HG03432 (cell line): ENCODE results near the gene CYP2B6.
"Not testable (repeated sequence)": the region's sequence is repeated elsewhere in the genome, so short reads cannot be mapped to it uniquely, and the experiment has no call there.

Source experiments
- ATAC-seq: cut with Tn5 transposase; IDR thresholded peaks from one replicate; pipeline ENCODE4 v1.9.1; 2021; ENCODE audit warnings: mild to moderate bottlenecking, moderate library complexity; ENCODE audit not compliant: unreplicated experiment

CYP2B6 gene

DNA sequence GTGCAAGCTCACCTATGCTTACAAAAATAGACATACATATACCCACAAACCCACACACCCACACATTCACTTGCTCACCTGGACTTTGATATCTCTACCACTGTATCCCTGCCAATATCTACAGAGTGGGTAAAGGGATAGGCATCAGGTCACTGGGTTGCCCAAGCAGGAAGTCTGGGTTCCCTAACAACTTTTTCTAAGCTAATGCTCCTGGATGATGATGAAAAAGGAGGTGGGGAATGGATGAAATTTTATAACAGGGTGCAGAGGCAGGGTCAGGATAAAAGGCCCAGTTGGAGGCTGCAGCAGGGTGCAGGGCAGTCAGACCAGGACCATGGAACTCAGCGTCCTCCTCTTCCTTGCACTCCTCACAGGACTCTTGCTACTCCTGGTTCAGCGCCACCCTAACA is at the start of gene CYP2B6:
Gene CYP2B6, plus strand, starts transcription at position 311 of the 410 bp plus-strand sequence. Its CDS starts 24 bp downstream, at position 335.
- ATAC-seq, result no peak

- no peak for ATAC-seq
Observed at GRCh38 chr19:40941481-40942219, 49.4 kb upstream of the CYP2B6 start.

DNA sequence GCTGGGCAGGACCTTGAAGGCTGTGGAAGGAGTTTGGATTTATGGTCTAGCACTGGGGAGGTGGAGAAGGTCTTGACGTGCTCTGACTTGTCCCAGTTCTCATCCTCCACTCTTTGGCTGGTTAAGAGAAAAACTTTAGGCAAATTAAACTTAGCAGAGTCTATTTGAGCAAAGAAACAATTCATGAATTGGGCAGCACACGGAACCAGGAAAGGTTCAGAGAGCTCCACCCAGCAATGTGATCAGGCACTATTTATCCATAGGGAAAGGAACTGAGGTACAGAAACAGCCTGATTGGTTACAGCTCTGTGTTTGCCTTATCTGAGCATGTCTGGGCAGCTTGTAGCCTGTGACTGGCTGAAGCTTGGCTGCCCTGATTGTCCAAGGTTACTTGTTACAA is 45.4 kb upstream of the CYP2B6 start:
- no peak for ATAC-seq

GRCh38 chr19:40947114-40947513 is 44.0 kb upstream of the CYP2B6 start:
- no peak for ATAC-seq

GRCh38 chr19:40947573-40947972 is 43.5 kb upstream of the CYP2B6 start:
- ATAC-seq, result no peak

- no peak for ATAC-seq
Observed at GRCh38 chr19:40948580-40949299, 42.3 kb upstream of the CYP2B6 start.

GRCh38 chr19:40954573-40954972 is 36.5 kb upstream of the CYP2B6 start:
- ATAC-seq, result no peak

DNA sequence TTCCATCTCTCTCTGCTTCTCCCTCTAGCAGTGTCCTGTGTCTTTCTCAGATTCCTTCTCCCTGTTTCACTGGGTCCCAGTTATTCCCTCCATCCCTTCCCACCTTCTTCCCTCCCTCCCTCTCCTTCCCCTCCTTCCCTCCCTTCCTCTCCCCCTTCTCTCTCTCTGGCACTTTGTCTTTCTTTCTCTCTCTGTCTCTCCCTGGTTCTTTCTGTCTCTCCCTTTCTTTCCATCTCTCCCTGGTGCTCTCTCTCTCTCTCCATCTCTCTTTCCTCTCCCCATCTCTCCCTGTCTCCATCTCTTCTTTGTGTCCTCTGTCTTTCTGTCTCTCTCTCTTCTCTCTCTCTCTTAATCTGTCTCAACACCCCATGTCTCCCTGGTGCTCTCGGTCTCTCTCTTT is 31.7 kb upstream of the CYP2B6 start:
- ATAC-seq, result no peak

DNA sequence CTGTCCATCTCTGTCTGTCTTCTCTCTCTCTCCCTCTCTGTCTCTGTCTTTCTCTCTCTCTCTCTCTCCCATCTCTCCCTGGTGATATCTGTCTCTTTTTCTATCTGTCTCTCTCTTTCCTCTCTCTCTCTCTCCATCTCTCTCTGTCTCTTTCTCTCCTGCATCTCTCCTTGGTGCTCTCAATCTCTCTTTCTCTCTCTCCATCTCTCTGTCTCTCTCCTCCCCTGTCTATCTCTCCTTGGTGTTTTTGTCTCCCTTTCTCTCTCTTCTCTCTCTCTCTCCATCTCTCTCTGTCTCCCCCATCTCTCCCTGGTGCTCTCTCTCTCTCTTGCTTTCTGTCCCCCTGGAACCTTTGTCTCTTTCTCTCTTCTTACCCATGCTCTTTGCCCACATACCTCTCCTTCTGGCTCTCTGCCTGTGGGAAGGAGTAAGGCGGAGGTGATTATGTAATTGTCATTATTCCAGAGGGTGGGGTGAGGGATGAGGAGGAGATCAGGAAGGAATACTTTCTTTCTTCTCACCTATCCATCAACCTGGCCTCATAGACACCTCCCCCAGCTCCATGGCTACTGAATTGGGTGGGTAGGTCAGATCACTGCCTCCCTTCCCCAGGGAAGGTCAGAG is 30.9 kb upstream of the CYP2B6 start:
- ATAC-seq, result no peak

- no peak for ATAC-seq
Observed at GRCh38 chr19:40960780-40961179, 30.3 kb upstream of the CYP2B6 start.

GRCh38 chr19:40962460-40962961 is 28.6 kb upstream of the CYP2B6 start:
- ATAC-seq, result no peak

- ATAC-seq, result not testable (repeated sequence)
Observed at GRCh38 chr19:40964361-40964760, 26.7 kb upstream of the CYP2B6 start.

- not testable (repeated sequence) for ATAC-seq
Observed at GRCh38 chr19:40965351-40965750, 25.7 kb upstream of the CYP2B6 start.

DNA sequence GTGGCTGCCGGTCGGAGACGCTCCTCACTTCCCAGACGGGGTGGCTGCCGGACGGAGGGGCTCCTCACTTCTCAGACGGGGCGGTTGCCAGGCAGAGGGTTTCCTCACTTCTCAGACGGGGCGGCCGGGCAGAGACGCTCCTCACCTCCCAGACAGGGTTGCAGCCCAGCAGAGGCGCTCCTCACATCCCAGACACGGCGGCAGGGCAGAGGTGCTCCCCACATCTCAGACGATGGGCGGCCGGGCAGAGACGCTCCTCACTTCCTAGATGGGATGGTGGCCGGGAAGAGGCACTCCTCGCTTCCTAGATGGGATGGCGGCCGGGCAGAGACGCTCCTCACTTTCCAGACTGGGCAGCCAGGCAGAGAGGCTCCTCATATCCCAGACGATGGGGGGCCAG is 24.5 kb upstream of the CYP2B6 start:
- ATAC-seq, result not testable (repeated sequence)

- not testable (repeated sequence) for ATAC-seq
Observed at GRCh38 chr19:40968065-40968464, 23.0 kb upstream of the CYP2B6 start.

DNA sequence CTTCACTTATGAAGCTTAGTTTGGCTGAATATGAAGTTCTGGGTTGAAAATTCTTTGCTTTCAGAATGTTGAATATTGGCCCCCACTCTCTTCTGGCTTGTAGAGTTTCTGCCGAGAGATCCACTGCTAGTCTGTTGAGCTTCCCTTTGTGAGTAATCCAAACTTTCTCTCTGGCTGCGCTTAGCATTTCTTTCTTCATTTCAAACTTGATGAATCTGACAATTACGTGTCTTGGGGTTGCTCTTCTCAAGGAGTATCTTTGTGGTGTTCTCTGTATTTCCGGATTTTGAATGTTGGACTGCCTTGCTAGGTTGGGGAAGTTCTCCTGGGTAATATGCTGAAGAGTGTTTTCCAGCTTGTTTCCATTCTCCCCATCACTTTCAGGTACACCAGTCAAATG is 21.4 kb upstream of the CYP2B6 start:
- not testable (repeated sequence) for ATAC-seq

- ATAC-seq, result not testable (repeated sequence)
Observed at GRCh38 chr19:40970396-40971345, 20.4 kb upstream of the CYP2B6 start.

- no peak for ATAC-seq
Observed at GRCh38 chr19:40974633-40975037, 16.4 kb upstream of the CYP2B6 start.

GRCh38 chr19:40976134-40976533 is 14.9 kb upstream of the CYP2B6 start:
- ATAC-seq, result no peak

DNA sequence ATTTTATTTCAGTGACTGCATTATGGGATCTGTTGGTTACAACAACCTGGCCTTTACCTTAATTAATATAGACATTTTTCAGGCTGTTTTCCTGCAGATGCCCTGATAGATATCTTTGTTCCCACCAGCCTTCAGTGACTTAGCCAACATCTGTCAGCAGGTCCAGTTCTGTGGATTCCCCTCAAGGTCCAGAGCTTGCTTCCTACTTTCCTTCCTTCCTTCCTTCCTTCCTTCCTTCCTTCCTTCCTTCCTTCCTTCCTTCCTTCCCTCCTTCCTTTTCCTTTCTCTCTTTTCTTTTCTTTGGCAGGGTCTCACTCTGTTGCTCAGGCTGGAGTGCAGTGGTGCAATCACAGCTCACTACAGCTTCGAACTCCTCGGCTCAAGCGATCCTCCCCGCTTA is 14.4 kb upstream of the CYP2B6 start:
- no peak for ATAC-seq
